ENCODE data around the gene KIRREL1.

KIRREL1 gene

GRCh38 chr1:158145173-158145719, 151.8 kb downstream of the KIRREL1 start:
- H3K4me3 ChIP-seq (replicated peaks; ENCODE audit: low read depth, low read length), result no peak overlapping the region
- TF ChIP-seq CTCF (IDR thresholded peaks at IDR 0.05; ENCODE audit: insufficient read depth, low read length, poor library complexity, severe bottlenecking), result no peak
- H3K36me3 ChIP-seq (ENCODE audit: control insufficient read depth, insufficient read depth, low read length), result no peaks in the 10 kb centered on the region
- no peak for DNase-seq (ENCODE audit: extremely low read depth, insufficient read length)
- H3K27me3 ChIP-seq (replicated peaks; ENCODE audit: control insufficient read depth, insufficient read depth, low read length), result peaks cover 2% of the 10 kb centered on the region; the same call in 1 of the 2 replicates

GRCh38 chr1:158146165-158146564, 152.7 kb downstream of the KIRREL1 start:
- no peak for TF ChIP-seq CTCF (IDR thresholded peaks at IDR 0.05; ENCODE audit: insufficient read depth, low read length, poor library complexity, severe bottlenecking)
- DNase-seq (ENCODE audit: extremely low read depth, insufficient read length), result no peak
- Histone ChIP-seq H3K27me3 (replicated peaks; ENCODE audit: control insufficient read depth, insufficient read depth, low read length) (no peaks in the 10 kb centered on the region), H3K36me3 (ENCODE audit: control insufficient read depth, insufficient read depth, low read length) (no peaks in the 10 kb centered on the region), H3K4me3 (replicated peaks; ENCODE audit: low read depth, low read length) (no peak overlapping the region)

GRCh38 chr1:158146739-158147138, 153.3 kb downstream of the KIRREL1 start:
- H3K27me3 ChIP-seq (replicated peaks; ENCODE audit: control insufficient read depth, insufficient read depth, low read length), result no peaks in the 10 kb centered on the region
- no peak for TF ChIP-seq CTCF (IDR thresholded peaks at IDR 0.05; ENCODE audit: insufficient read depth, low read length, poor library complexity, severe bottlenecking)
- DNase-seq (ENCODE audit: extremely low read depth, insufficient read length), result no peak
- no peak overlapping the region for H3K4me3 ChIP-seq (replicated peaks; ENCODE audit: low read depth, low read length)
- no peaks in the 10 kb centered on the region for H3K36me3 ChIP-seq (ENCODE audit: control insufficient read depth, insufficient read depth, low read length)

GRCh38 chr1:158147401-158147800, 154.0 kb downstream of the KIRREL1 start:
- TF ChIP-seq CTCF (IDR thresholded peaks at IDR 0.05; ENCODE audit: insufficient read depth, low read length, poor library complexity, severe bottlenecking), result no peak
- no peaks in the 10 kb centered on the region for H3K36me3 ChIP-seq (ENCODE audit: control insufficient read depth, insufficient read depth, low read length)
- no peaks in the 10 kb centered on the region for H3K27me3 ChIP-seq (replicated peaks; ENCODE audit: control insufficient read depth, insufficient read depth, low read length)
- H3K4me3 ChIP-seq (replicated peaks; ENCODE audit: low read depth, low read length), result no peak overlapping the region
- no peak for DNase-seq (ENCODE audit: extremely low read depth, insufficient read length)

- H3K36me3 ChIP-seq (ENCODE audit: control insufficient read depth, insufficient read depth, low read length), result no peaks in the 10 kb centered on the region
- no peak for TF ChIP-seq CTCF (IDR thresholded peaks at IDR 0.05; ENCODE audit: insufficient read depth, low read length, poor library complexity, severe bottlenecking)
- H3K27me3 ChIP-seq (replicated peaks; ENCODE audit: control insufficient read depth, insufficient read depth, low read length), result no peaks in the 10 kb centered on the region
- no peak overlapping the region for H3K4me3 ChIP-seq (replicated peaks; ENCODE audit: low read depth, low read length)
- no peak for DNase-seq (ENCODE audit: extremely low read depth, insufficient read length)
Measured at GRCh38 chr1:158147869-158148268, 154.4 kb downstream of the KIRREL1 start.

GRCh38 chr1:158148468-158148867, 155.0 kb downstream of the KIRREL1 start:
- Histone ChIP-seq H3K36me3 (ENCODE audit: control insufficient read depth, insufficient read depth, low read length) (no peaks in the 10 kb centered on the region), H3K4me3 (replicated peaks; ENCODE audit: low read depth, low read length) (no peak overlapping the region), H3K27me3 (replicated peaks; ENCODE audit: control insufficient read depth, insufficient read depth, low read length) (no peaks in the 10 kb centered on the region)
- TF ChIP-seq CTCF (IDR thresholded peaks at IDR 0.05; ENCODE audit: insufficient read depth, low read length, poor library complexity, severe bottlenecking), result no peak
- no peak for DNase-seq (ENCODE audit: extremely low read depth, insufficient read length)
